T1000 (cell line): ENCODE data around the gene BACH2.

Source experiments
- DNase-seq: peaks from one replicate; lab custom pipeline; 2025; ENCODE audit warnings: mixed read lengths; lab: John Stamatoyannopoulos, UW

BACH2 gene

DNA sequence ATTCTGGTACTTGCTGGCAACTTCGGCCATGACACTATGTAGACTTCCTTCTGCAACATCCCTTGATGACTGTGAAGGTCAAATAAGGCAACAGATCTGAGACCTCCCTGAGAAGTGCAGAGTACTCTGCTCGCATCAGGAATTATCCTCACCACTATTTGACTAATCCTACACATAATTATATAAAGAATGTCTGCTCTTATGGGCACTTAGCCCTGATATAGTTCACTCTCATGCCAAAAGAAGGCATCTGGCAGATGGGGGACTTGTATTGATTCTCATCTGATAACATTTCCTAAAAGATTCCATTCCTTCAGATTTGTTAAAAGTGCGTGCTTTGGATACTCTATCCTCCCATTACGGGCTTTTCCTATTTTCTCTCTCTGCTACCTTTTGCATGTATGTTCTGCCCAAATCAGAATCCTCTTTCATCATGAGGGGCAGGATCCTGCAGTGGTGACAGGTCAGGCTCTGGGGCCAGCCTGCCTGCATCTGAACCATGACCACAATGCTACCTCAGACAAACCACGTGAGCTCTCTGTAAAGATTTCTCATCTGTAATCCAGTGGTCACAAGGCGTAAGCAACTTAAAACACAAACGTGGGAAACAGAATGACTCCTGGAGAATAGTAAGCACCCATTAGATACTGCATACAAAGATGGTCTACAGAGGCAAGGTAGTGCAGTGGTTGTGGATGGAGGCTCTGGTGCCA lies 268.4 kb downstream of the BACH2 start:
- no peak for DNase-seq

DNA sequence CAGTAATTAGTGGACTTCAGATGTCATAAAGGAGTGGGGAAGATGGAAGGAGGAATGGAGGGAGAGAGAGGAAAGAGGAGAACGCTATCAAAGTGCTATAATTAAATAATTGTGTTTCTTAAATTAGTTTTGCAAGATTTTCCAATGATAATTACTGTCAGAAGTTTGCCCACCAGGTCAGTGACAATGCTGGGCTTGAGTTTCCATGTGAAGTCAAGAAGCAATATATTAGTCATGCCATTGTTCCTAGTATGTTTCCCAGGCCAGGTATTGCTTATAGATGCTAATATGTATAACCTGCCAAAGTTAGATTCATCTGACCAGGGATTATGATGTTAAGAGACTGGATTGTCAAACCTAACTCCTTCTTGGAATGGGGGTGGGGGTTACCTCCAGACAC lies 270.4 kb downstream of the BACH2 start:
- no peak for DNase-seq

DNA sequence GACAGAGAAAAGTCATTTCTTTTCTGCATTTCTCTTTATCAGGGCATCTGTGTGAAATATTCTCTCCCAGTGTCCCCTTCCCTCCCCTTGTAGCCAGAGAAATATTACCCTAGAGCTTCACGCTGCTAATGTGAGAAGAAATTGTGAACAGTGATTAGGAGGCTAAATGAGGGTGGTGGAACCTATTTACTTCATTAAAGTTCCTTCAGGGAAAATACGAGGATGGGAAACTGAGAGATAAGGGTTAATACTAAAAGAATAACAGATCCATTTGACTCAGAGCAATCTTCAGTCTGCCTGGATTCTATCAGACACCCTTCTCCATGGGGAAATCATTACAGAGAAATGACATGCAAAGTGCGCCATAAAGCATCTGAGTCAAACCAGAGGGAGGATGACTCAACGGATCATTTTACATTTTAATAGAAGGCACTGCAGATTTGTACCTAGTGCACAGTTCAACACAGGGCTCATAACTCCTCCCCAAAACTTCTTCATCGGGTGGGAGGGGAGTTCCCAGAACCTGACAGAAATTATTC lies 271.1 kb downstream of the BACH2 start:
- DNase-seq: peak; percentile 25

DNA sequence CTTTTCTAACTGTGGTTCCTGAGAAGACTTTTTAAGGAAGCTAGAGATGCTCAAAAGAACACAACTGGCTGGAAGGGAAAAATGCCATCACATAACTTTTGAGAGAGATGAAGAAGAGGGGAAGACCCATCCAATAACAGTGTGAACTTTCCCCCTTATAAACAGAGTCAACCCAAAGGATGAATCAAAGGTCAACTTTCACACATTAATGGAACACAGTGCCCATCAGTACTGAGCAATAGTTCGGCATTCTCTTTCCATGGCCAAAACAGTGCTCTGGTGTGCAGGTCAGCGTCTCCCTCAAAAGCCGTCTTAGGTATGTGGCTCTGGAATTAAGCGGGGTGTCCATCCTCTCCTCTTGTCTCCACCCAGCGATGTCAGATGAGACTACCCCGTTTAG lies 272.0 kb downstream of the BACH2 start:
- no peak for DNase-seq

DNA sequence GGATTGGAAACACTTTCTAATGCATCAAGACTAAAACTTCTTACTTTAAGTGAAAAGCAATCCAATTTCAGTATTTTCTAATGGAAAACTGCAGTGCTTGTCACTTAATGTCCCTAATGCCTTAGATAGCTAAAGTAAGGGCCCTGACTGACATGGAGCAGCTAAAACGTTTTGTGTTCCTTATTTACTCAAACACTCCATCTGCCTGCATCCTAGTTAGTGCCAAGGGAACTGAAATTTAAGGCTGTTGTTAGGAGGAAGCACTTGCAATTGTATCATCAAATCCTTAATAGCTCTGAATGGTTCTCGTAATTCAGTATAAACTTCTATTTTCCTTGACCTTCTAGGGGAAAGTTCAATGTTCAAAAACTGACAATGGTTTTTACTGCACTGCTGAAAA lies 274.9 kb downstream of the BACH2 start:
- no peak for DNase-seq

DNA sequence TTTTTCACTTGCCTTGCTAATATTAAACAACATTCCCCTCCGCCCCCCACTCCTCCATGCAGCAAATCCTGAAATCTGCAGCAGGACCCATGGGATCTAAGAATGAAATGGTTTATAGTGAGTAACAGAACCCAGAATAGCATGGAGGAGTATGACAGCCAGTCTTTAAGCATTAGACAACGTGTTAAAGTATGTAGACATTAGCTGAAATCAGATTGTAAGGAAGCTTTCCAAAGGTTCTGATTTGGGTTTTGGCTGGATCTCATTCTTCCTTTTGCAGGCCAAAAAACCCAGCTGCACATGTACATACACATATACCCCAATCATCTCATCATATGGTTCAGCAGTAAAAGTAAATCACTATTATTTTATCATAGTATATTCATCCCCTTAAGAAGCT lies 275.9 kb downstream of the BACH2 start:
- no peak for DNase-seq

DNA sequence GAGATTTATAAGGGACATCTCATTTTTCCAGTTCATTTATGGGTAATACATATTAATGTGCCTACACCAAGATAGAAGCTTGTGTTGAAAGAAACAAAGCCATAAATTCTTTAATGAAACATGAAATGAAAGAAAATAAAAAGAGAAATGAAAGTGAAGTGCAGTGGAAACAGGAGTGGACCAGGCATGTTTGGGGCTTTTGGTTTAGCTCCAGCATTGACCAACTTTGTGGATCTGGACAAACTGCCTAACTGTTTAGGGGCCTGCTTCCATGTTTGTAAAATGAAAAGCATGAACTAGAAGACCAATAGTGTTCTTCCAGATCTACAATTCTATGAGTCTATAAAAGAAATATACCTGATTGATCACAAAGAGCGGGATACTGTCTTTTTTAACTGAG lies 277.4 kb downstream of the BACH2 start:
- no peak for DNase-seq

DNA sequence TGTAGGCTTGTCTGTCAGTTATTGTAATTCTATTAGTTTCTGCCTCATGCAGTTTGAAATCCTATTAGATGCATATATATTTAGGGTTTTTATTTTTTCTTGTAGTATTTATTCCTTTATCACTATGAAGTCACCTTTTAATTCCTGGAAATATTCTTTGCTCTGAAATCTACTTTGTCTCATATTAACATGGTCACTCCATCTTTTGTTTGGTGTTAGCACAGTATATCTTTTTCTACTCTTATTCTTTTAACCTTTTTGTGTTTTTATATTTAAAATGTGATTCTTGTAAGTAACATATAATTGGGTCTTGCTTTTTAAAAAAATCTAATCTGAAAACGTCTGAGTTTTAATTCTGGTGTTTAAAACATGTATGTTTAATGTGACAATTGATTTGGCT lies 280.8 kb downstream of the BACH2 start:
- DNase-seq: no peak

DNA sequence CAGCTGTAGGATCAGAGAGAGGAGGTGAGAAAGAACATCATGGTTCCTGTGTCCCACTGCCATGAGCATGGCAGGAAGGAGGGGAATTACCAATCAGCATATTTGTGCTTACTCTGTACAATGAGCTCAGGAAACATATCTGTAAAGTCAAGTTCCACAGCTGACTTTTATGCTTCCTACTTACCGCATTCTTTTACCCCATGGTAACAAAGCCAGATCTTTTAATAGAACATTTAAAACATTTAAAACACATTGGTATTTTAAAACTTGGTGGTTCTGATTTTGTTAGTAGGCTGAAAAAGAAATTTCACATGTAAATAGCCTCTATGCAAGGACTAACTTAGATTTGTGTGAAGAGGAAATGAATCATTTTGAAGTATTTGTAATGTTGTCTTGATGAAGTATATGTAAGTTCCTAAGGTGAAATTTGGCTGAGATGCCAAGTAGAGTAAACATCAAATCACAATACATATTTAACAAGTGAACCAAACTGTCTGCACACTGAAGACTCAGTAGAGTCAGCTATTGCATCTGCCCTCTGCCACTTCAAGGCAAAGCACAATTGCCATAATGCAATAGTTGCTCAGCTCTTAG lies 287.6 kb downstream of the BACH2 start:
- DNase-seq: no peak

DNA sequence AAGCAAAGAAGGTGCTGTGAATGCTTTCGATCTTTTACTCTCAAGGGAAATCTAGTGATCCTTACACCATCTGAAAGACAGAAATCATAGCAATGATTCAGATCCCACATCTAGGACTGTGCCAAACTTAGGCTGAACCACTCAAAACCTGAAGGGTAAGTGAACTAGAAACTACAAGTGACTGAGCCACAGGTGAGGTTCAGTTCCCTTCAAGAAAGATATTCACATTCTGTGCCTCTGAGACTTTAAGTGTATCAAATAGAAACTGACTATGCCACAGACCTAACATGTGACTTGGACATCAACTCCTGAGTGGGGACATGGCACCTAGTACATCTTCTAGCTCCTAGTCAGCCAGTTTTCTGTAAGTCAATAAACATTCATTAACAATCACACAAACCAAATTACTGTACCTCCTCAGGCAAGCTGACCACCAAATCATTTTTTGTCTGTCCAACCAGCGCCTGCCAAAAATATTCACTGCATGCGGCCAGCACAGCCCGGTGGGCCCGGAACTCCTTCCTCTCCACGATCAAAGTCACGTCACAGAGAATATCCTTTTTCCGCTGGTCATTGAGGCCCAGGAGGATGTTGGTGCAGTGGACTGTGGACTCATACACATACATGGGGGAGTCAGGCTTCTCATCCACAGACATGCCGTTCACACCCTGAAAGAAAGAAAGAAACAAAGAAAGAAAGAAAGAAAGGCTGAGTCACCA lies 288.3 kb downstream of the BACH2 start:
- no peak for DNase-seq

DNA sequence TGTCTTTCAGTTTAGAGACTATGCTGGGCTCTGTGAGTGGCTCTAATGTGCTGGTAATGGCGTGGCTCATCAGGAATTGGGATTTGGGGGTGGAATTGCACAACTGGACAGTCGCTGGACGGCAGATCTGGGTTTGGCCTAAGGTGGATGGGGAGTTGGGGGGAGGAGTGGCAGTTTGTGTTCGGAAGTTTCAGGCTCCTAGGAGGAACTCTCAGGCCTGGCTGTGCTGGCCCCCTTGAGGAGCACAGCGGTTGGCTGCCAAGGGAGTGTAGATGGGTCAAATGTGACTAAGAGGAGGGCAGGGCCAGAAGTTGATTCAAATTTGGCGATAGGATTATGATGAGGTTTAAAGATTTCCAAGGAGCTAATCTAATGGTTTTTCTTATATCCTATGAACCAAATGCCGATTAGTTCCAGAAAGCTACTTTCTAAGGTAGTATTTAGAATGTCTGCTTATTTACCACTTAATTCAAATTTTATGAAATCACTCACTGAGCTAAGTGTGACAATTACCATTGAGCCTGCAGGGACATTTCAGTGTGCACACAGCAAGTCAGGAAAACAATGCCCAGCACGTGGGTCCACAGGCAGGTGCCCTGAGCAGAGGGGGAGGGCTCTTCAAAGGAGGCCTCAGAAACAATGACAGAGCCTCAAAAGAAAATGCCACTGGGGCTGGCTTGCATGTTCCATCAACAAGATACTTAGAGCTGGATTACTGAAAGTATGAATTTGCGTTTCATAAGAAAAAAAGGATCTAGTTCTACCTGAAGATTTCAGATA lies 291.4 kb downstream of the BACH2 start:
- no peak for DNase-seq

DNA sequence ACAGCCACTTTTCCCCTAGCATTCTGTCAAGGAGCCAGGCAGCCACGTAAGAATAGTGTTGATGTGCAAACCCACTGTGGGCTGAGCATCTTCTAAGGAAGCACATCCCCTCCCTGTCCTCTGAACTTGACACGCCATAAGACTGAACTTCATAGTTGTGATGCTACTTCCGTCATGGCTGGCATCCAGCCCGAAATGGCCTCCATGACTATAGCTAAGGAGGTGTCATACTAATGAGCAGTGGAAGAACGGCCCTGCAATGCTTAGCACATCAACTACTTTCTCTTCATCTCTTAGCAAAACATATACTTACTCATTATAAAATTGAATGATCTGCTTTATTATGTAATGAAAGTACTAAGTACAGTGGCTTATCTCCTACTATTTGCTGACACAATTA lies 292.1 kb downstream of the BACH2 start:
- no peak for DNase-seq

DNA sequence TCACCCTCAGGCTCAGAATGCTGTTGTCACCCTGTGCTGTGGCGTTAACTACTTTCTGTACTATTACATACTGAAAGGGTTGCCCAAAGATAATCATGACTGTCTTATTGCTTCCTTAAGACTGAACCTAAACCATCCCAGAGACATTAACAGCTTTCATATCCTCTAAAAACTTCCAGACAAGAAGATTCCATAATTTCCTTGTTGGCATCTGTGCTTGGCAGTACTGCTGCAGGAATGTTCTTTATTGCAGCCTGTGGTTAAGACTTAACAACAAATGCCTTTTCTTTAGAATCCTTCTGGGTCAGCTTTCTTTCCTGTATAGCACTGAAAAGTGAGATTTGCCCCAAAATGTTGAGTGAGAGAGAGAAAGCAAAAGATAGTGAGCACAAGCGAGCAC lies 292.7 kb downstream of the BACH2 start:
- no peak for DNase-seq

DNA sequence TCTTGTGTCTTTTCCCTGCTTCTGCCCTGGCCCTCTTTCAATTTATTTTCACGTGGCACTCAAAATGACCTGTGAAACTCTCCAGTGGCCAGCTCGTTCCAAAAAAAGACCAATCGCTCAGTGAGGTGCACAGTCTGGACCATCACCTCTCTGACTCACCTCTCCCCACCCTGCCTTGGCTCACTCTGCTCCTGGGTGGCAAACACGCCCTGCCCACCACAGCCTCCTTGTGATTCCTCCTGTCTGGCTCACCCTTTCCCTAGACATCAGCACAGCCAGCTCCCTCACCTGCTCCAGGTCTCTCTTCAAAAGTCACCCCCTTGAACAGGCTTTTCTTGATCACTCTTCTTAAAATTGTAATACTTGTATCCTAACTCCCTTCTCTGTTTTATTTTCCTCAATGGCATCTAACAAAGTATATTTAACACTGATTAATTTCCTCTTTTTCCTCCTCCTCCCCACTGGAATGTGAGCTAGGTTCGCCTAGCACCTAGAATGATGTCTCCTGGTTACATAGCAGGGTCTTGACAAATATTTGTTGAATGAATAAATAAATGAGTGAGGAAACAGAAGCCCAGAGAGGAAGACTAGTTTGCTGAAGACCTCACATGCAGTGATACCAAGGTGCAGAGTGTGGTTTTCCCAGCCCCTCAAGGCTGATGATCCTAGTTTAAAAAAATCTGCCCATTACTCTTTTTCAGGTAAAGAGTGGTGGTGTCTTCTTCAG lies 293.4 kb downstream of the BACH2 start:
- DNase-seq: no peak

DNA sequence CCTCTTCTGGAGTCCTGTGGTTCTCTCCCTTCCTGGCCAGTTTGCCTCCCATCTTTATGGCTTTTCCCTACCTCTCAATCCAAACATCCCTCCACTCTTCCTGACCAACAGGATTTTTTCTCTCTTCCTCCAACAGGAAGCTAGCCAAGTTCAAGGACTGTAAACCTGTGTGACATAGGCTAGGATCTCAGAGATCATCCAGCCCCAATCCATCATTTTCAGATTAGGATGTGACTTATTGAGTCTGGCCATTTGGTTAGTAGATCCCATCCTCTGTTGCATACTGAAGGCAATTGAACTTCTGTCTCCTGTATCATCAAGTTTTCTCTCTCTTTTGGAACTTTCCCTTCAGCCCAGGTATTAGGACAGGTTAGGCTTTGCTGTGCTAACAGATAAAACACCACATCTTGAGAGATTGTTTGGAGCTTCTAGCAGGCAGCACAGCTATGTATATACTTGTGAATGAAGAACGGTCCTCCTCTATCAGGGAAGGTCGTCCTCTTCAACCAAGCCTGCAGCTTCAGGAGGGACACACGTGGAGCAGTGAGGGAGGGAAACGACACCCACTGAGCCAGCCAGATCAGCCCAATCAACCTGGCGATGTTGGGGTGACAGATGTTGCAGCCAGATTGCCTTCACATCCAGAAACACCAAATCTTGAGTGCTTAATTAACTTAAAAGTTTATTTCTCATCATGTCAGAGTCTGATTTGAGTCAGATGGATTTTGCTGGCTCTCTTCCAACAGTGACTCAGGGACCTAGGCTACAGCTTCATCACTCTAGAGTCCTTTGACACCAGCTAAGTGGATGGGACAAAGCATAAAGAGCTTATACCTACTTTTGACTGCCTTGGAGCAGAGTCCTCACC lies 295.5 kb downstream of the BACH2 start:
- no peak for DNase-seq

DNA sequence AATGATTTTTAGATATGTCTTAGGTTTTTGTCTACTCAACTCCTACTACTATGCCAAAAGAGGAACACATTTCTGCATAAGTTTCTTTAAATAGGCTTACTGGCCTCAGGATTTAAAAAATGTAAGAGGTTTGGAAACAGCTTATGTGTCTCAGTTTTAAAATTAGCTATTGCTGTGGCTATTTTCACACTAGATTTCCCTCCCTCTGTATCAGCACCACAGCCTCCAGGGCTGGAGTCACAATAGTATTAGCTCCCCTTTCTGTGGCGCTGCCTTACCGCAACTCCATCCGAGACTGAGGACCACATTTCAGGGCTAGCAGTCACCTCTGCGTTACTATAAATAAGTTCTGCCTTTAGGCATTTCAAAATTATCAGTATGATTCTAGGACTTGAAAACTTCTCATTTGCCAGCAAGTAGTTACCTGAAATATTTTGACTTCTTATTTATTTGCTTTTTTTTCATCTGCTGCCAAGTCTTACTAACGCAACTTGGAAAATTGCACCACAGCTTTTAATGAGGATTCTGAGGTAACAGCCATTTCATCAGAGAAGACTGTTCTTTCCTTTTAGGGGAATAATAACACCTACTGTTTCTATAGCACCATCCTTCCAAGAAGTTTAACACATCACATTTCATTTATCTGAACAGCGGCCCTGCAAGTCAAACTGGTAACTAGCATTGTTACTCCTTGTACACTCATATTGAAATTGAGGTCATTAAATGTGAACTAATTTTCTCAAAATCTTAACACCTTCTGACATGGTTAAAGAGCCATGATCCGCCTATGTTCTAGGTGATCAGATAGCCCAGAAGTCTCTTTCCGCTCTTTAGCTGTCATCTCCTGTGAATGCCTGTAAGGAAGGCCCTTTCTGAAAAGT lies 296.5 kb downstream of the BACH2 start:
- DNase-seq: no peak

DNA sequence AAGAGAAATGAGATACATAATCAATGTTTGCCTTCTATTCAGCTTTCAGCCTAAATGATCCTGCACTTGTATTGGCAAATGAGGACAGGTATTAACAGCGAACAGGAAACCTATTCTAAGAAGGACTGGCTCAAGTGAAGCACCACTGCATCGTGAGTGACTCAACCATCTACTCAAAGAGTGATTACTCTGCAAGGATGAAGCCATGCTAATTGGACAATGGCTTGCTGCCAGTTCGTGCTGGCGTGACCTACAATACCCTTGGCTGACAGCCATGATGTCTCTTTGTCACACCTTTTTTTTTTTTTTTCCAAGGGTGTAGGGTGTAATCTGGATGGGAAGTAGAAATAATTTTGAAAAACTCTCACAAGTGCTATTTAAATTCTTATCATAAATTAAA lies 297.5 kb downstream of the BACH2 start:
- no peak for DNase-seq

DNA sequence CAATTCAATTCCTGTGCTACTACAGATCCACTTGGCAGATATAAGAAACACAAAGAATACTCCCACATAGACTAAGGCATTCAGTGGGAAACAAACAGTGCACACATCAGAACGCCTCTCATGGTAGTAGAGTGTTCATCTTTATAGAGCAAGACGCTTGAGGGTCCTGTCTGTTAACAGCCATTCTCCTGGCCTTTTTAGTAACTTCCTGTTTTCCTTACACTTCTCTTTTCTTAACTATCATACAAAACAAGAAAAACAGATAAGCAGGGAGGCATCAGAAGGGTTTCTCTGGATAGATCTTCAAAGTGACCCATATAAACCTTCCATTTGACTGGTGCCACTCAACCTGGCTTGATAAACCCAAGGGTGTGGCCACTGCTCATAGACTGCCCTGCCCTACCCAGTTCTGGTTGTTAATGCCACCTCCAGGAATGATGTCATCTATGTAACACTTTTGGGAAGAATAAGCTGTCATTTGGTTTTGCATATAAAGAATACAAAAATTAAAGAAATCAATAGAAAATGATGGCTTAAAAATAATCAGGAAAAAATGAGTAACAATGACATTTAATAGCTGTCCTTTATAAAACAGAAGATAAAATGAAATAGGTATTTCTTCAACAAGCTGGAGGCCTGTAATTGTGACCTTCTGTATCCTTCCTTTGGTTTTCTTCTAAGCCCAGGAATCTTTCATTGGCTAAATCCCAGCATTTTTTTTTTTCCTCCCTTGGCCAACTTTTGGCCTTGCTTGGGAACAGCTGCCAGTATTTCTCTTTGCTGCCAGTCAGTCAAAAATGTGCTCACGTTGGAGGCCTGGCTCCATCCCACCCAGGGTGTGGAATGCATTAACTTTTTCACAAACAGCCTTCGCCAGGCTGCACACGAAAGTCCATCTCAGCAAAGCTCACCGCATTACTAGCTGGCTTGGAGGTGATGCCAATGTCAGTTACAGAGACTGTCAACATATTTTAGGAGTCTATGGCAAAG lies 298.9 kb downstream of the BACH2 start:
- no peak for DNase-seq
